GM10248 (cell line): Measurements from ENCODE around the gene ZDHHC9.

Source experiments
- CTCF ChIA-PET: fragments of 300-600 bp; sonication (Branson Sonifier 250); formaldehyde crosslinking; extraction: SDS; loops from one replicate; lab custom pipeline; 2021; ENCODE audit warnings: antibody characterized with exemption; lab: Yijun Ruan, JAX
- POLR2A ChIA-PET: fragments of 350-650 bp; sonication (Branson Sonifier 250); formaldehyde crosslinking; extraction: SDS; loops from one replicate; lab custom pipeline; 2020; ENCODE audit warnings: antibody characterized with exemption; lab: Yijun Ruan, JAX
- DNase-seq: peaks from one replicate; pipeline ENCODE4 v3.0.0; 2012; ENCODE audit errors: extremely low spot score
- CTCF ChIP-seq: IDR thresholded peaks from 2 replicates; pipeline ENCODE4 v1.5.1; 2012; ENCODE audit warnings: mild to moderate bottlenecking, low read depth; ENCODE audit errors: extremely low read depth, missing control alignments, control extremely low read depth

The ZDHHC9 gene

DNA sequence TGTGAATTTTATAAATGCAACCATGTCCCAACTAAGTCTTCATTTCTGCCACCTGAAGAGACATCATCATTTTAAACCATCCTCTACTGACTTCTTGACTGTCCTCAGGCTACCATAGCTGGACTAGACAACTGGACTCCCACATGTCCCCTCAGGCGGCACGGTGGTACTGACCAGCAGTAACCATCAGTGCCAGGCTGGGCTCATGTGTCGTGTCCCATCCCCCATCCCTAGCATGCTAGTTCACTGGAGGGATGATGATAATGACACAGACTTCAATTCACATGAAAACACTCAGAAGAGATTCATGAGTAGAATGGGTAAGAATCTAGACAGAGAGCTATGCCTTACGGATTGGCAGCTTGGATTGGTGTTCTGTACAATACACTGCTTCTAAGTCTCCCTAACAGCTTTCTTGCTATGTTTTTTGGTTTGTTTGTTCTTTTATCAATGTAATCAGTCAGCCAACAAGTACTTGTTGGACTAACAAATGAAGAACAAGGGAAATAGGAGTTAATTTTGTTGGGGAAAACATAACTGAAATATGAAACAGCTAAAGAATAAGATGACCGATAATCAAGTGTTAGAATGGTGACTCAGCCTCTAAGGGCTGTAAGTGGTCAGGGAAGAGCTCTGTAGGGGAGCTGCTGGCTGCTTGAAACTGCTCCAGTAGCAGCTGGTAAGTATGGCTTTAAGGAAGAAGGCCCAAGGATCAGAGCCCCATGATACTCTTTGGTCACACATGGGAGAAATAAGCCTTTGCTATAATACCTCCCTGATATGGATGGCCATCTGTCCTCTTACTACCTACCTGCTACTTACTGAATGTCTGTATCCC lies 10.3 kb downstream of the ZDHHC9 start:
- no peak for DNase-seq
- CTCF ChIA-PET, result interaction anchor here (1.0 kb wide), 1 partner anchor 287 kb away, joined by 3 read pairs; no protein-coding TSS in a partner anchor
- POLR2A ChIA-PET, result no interaction called here
- TF ChIP-seq CTCF, result no peak

- DNase-seq, result no peak
- ChIA-PET CTCF (no interaction called here), POLR2A (no interaction called here)
- TF ChIP-seq CTCF, result no peak
Measured at GRCh38 chrX:129831091-129831885, 12.4 kb downstream of the ZDHHC9 start.

- TF ChIP-seq CTCF, result no peak
- ChIA-PET POLR2A (no interaction called here), CTCF (interaction anchor here (1.7 to 1.9 kb wide), 2 partner anchors 198 to 230 kb away, joined by 4 to 5 read pairs; no protein-coding TSS in a partner anchor)
- DNase-seq, result no peak
Measured at GRCh38 chrX:129830494-129830893, 13.2 kb downstream of the ZDHHC9 start.

DNA sequence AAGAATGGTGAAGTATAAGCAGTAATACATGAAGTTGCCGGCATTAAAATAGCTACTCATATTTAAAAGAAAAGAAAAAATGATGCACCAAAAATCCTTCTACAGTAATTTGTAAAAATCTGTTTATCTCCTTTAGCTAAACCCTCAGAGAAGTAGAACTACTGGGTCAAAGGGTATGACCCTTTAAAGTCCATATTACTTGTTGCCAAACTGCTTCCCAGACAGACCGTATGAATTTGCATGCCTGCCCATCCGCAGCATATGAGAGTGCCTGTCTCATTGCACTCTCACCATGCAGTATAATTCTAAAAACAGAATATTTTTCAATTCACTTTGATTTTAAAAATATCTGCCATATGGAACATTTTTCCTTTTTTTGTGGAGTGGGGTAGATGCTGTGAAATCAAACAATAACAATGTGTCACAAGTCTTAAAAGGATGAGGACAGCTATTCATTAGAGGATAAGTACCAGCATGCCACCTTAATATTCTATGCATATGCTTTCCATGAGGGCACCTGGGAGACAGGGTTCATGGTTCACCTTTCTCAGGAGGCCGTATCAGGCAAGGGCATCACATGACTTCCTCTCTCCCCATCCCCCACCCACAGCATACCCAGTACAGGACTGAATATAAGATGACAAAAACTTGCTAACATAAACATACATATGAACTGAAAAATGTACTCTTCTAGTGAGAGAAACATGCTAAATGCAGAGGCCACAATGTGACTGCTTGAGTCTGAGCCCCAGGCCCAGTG lies 17.8 kb downstream of the ZDHHC9 start:
- TF ChIP-seq CTCF, result no peak
- CTCF ChIA-PET, result interaction anchor here (1.0 to 1.9 kb wide), 2 partner anchors 188 to 235 kb away, joined by 3 to 4 read pairs; no protein-coding TSS in a partner anchor
- DNase-seq, result no peak
- POLR2A ChIA-PET, result no interaction called here

DNA sequence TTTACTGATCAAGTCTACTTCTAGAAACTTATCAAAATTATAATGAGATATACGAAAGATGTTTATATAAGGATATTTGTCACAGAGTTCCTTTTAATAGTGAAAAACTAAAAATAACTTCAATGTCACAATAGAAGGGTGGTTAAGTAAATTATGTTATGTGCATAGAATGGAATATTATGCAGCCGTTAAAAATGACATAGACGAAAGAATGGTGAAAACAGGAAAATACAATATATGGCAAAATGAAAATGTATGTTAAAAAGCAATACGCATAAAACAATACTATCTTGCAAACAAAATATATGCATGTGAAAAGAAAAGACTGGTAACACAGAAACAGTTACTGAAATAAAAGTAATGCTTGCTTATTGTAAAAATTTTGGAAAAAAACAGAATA lies 19.1 kb downstream of the ZDHHC9 start:
- POLR2A ChIA-PET, result no interaction called here
- no peak for TF ChIP-seq CTCF
- CTCF ChIA-PET, result interaction anchor here (1.3 to 2.6 kb wide), 2 partner anchors 19 to 218 kb away, joined by 3 to 8 read pairs; no protein-coding TSS in a partner anchor
- DNase-seq, result no peak

GRCh38 chrX:129823522-129823921 lies 20.2 kb downstream of the ZDHHC9 start:
- DNase-seq, result no peak
- CTCF ChIA-PET, result interaction anchor here (1.1 to 2.6 kb wide), 12 partner anchors 14 to 217 kb away, joined by 3 to 15 read pairs (median 4); no protein-coding TSS in a partner anchor
- POLR2A ChIA-PET, result no interaction called here
- TF ChIP-seq CTCF, result no peak
